ENCODE data around the gene TPD52L1. TPM values are rescaled to one million over a fixed set of nuclear protein-coding genes. Genes with fewer than 3 reads are reported as not detected.

The TPD52L1 gene
- total RNA-seq, 6 experiments from 2014 or later, result 36.8 to 119 (median 47.7) TPM

DNA sequence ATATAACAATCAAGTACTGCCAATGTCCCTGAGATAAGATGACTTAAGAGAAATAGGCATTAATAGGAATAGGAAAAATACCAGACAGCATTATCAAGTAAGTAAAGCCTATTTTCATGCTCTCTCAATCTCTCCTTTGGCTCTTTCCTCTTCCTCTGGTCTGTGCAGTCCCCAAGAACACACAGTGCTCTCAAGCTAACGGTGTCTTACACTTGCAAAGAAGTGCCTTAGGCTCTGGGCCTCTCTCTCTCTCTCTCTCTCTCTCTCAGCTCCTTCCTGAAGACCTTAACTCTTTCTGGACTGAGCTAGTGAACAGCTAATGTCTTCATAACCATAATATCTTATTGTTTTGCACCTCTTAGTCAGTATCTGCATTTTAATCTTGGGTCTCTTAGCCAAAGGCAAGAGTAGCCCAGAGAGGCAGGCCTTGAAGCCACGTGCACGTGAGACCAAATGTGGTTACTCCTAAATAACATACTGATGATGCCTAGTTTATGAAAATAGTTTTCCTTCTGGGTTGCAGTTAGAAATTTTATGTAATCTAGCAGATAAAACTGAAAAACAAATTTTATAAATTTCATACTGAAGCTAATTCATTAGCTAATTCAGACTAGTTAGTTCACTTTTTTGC lies 70.8 kb downstream of the TPD52L1 start:
- H3K27me3 ChIP-seq, result no peaks in the 10 kb centered on the region
- DNase-seq (no peak), ATAC-seq (no peak)
- no peak overlapping the region for H3K27ac ChIP-seq
- H3K9me3 ChIP-seq, result no peaks in the 10 kb centered on the region
- H3K4me1 ChIP-seq, result no peaks in the 10 kb centered on the region
- no peak overlapping the region for H3K4me3 ChIP-seq
- intact Hi-C loops (cut with DNase I), result no loop called here
- no peaks in the 10 kb centered on the region for H3K36me3 ChIP-seq
- TF ChIP-seq, protein P1, sequence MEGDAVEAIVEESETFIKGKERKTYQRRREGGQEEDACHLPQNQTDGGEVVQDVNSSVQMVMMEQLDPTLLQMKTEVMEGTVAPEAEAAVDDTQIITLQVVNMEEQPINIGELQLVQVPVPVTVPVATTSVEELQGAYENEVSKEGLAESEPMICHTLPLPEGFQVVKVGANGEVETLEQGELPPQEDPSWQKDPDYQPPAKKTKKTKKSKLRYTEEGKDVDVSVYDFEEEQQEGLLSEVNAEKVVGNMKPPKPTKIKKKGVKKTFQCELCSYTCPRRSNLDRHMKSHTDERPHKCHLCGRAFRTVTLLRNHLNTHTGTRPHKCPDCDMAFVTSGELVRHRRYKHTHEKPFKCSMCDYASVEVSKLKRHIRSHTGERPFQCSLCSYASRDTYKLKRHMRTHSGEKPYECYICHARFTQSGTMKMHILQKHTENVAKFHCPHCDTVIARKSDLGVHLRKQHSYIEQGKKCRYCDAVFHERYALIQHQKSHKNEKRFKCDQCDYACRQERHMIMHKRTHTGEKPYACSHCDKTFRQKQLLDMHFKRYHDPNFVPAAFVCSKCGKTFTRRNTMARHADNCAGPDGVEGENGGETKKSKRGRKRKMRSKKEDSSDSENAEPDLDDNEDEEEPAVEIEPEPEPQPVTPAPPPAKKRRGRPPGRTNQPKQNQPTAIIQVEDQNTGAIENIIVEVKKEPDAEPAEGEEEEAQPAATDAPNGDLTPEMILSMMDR (IDR thresholded peaks at IDR 0.05), result no peak
- TF ChIP-seq POLR2A (IDR thresholded peaks at IDR 0.05), result no peak
- 81% methylated on average over 3 of the region's 3 CpGs for WGBS (ENCODE audit: insufficient coverage, low coverage, low lambda C conversion rate, missing lambda C conversion rate)

DNA sequence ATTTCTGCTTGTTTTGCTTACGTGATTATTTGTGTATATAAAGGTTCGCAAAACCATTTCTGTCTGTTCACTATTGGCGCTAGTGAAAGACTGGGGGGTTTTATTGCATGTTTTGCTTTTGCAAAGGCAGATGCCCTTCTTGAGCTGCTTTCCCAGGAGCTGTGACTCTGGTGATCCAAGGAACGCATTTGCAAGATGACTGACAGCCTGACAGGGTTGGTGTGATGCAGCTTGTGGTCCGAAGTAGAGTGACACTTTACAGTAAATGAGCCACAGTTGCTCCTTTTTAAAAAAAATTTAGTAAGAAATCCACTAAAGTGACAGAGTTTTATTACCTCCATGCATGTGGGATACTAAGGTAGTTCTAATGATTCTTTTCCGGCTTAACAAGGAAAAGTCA lies 73.7 kb downstream of the TPD52L1 start:
- TF ChIP-seq, protein P1 (IDR thresholded peaks at IDR 0.05), result no peak
- TF ChIP-seq POLR2A (IDR thresholded peaks at IDR 0.05), result no peak
- intact Hi-C loops (cut with DNase I), result no loop called here
- no peak for DNase-seq
- Histone ChIP-seq H3K9me3 (no peaks in the 10 kb centered on the region), H3K4me1 (no peaks in the 10 kb centered on the region), H3K27me3 (no peaks in the 10 kb centered on the region), H3K27ac (no peak overlapping the region), H3K36me3 (no peaks in the 10 kb centered on the region), H3K4me3 (no peak overlapping the region)
- WGBS (ENCODE audit: insufficient coverage, low coverage, low lambda C conversion rate, missing lambda C conversion rate), result 87% methylated on average over 6 of the region's 6 CpGs
- ATAC-seq, result no peak

DNA sequence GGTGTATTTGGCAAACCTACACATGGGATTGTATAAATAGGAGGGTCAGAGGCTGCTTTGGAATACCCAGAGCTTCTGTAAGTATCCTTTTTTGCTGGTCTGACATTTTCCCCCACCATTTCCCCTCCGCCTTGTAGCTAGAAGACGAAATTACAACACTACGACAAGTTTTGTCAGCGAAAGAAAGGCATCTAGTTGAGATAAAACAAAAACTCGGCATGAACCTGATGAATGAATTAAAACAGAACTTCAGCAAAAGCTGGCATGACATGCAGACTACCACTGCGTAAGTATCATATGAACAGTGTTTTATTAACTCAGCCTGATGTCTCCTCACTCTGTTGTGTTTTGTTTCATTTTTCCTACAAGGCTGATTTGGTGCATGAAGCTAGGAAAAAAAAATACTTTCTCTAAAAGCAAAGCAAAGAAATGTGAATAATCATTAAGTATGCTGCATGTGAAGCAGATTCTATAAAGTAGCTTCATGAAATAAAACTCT lies 75.5 kb downstream of the TPD52L1 start:
- ATAC-seq (no peak), DNase-seq (no peak)
- no peaks in the 10 kb centered on the region for H3K27me3 ChIP-seq
- no peaks in the 10 kb centered on the region for H3K9me3 ChIP-seq
- intact Hi-C loops (cut with DNase I), result no loop called here
- H3K27ac ChIP-seq, result no peak overlapping the region
- TF ChIP-seq, protein P1 (IDR thresholded peaks at IDR 0.05), result no peak
- TF ChIP-seq POLR2A (IDR thresholded peaks at IDR 0.05), result no peak
- H3K36me3 ChIP-seq, result no peaks in the 10 kb centered on the region
- 80% methylated on average over 6 of the region's 6 CpGs for WGBS (ENCODE audit: insufficient coverage, low coverage, low lambda C conversion rate, missing lambda C conversion rate)
- H3K4me1 ChIP-seq, result no peaks in the 10 kb centered on the region
- no peak overlapping the region for H3K4me3 ChIP-seq

GRCh38 chr6:125230674-125231073 lies 77.1 kb downstream of the TPD52L1 start:
- TF ChIP-seq, protein P1 (IDR thresholded peaks at IDR 0.05), result no peak
- no peak for TF ChIP-seq POLR2A (IDR thresholded peaks at IDR 0.05)

More at GRCh38 chr6:125230674-125231073, 77.1 kb downstream of the TPD52L1 start:
- no peak for ATAC-seq
- Histone ChIP-seq H3K36me3 (no peaks in the 10 kb centered on the region), H3K9me3 (no peaks in the 10 kb centered on the region), H3K4me1 (no peaks in the 10 kb centered on the region), H3K4me3 (no peak overlapping the region), H3K27me3 (no peaks in the 10 kb centered on the region), H3K27ac (no peak overlapping the region)
- 79% methylated on average over 3 of the region's 3 CpGs for WGBS (ENCODE audit: insufficient coverage, low coverage, low lambda C conversion rate, missing lambda C conversion rate)
- no peak for DNase-seq
- intact Hi-C loops (cut with DNase I), result no loop called here

All from right lobe of liver (tissue), 6 donors.